MCF 10A (cell line): ENCODE results near the gene PMF1. TPM values are rescaled to one million over a fixed set of nuclear protein-coding genes. Genes with fewer than 3 reads are reported as not detected.

Experiments used
- BruUV-seq: library from RNA; stranded (reverse); fragments of 400-500 nt; replicated peaks from 2 replicates; lab custom pipeline; 2021; lab: Mats Ljungman, UMichigan
- CTCF ChIA-PET: fragments of 300-600 bp; sonication (Branson Sonifier 250); formaldehyde crosslinking; extraction: SDS; loops from one replicate; lab custom pipeline; 2021; ENCODE audit warnings: antibody characterized with exemption, inconsistent platforms; lab: Yijun Ruan, JAX
- POLR2A ChIA-PET: fragments of 300-600, 350-650 bp; sonication (Branson Sonifier 250); formaldehyde crosslinking; extraction: SDS; loops from one replicate; lab custom pipeline; 2020; ENCODE audit warnings: antibody characterized with exemption, inconsistent platforms; lab: Yijun Ruan, JAX
- DNase-seq: peaks from one replicate; pipeline ENCODE4 v3.0.0-alpha.2; 2018; ENCODE audit not compliant: unreplicated experiment
- H3K27ac Mint-ChIP-seq: one replicate; pipeline ENCODE4 v1.8.0; 2022; ENCODE audit warnings: mild to moderate bottlenecking, low read depth, mixed read lengths; ENCODE audit not compliant: unreplicated experiment
- H3K27me3 Mint-ChIP-seq: one replicate; pipeline ENCODE4 v1.8.0; 2022; ENCODE audit warnings: mixed read lengths; ENCODE audit not compliant: insufficient read depth, unreplicated experiment
- H3K36me3 Mint-ChIP-seq: one replicate; pipeline ENCODE4 v1.8.0; 2022; ENCODE audit warnings: mild to moderate bottlenecking, moderate library complexity, mixed read lengths; ENCODE audit not compliant: insufficient read depth, unreplicated experiment
- H3K4me1 Mint-ChIP-seq: one replicate; pipeline ENCODE4 v1.8.0; 2022; ENCODE audit warnings: mixed read lengths; ENCODE audit not compliant: insufficient read depth, unreplicated experiment
- H3K4me3 Mint-ChIP-seq: one replicate; pipeline ENCODE4 v1.8.0; 2022; ENCODE audit warnings: mild to moderate bottlenecking, moderate library complexity, mixed read lengths; ENCODE audit not compliant: unreplicated experiment
- H3K9me3 Mint-ChIP-seq: one replicate; pipeline ENCODE4 v1.8.0; 2022; ENCODE audit warnings: mixed read lengths; ENCODE audit not compliant: unreplicated experiment
- CTCF ChIP-seq: fragments of 200-600 bp; IDR thresholded peaks from one replicate; pipeline ENCODE4 v1.8.0; 2022; ENCODE audit warnings: antibody characterized with exemption, mild to moderate bottlenecking; ENCODE audit not compliant: unreplicated experiment
- intact Hi-C: fragments of 100-400 bp; cut with micrococcal nuclease; formaldehyde crosslinking; loops from 2 replicates; pipeline ENCODE4 v1.14.1; 2022
- total RNA-seq: library from RNA; stranded (reverse); gene quantifications from 2 replicates; pipeline ENCODE4 v1.2.3, GENCODE V29; 2022

The PMF1 gene
- total RNA-seq, 1 experiment from 2014 or later: 77.7 TPM

- Mint-ChIP-seq H3K9me3 (no peaks in the 10 kb centered on the region), H3K27me3 (no peaks in the 10 kb centered on the region), H3K27ac (no peak overlapping the region), H3K4me3 (no peak overlapping the region), H3K4me1 (peaks cover 16% of the 10 kb centered on the region), H3K36me3 (peaks cover 7% of the 10 kb centered on the region)
- intact Hi-C loops: no loop called here
- CTCF ChIA-PET: interaction anchor here (0.6 to 1.2 kb wide), 4 partner anchors 62 to 941 kb away, joined by 3 to 4 read pairs (median 3); no protein-coding TSS in a partner anchor
- POLR2A ChIA-PET: interaction anchor here (0.6 to 8.8 kb wide), 4 partner anchors 22 to 309 kb away, joined by 3 to 131 read pairs (median 3); partner anchors contain the start of genes MEF2D and PMF1
- no peak for DNase-seq
- no peak for TF ChIP-seq CTCF
- no TSS peak for BruUV-seq
Measured at GRCh38 chr1:156191292-156191964, 21.4 kb upstream of the PMF1 start.

GRCh38 chr1:156193208-156193487, 19.7 kb upstream of the PMF1 start:
- Mint-ChIP-seq H3K27ac (peak overlapping the region; percentile 90), H3K27me3 (no peaks in the 10 kb centered on the region), H3K9me3 (no peaks in the 10 kb centered on the region), H3K4me3 (peak overlapping the region; percentile 96), H3K4me1 (peaks cover 16% of the 10 kb centered on the region), H3K36me3 (peaks cover 7% of the 10 kb centered on the region)
- TF ChIP-seq CTCF: no peak
- DNase-seq: no peak
- intact Hi-C loops: no loop called here
- BruUV-seq: no TSS peak
- ChIA-PET CTCF (interaction anchor here (0.6 to 1.5 kb wide), 8 partner anchors 14 to 98 kb away, joined by 3 to 11 read pairs (median 4); no protein-coding TSS in a partner anchor), POLR2A (interaction anchor here (0.6 to 8.8 kb wide), 25 partner anchors 10 to 197 kb away, joined by 3 to 131 read pairs (median 4); partner anchors contain the start of genes LAMTOR2, PMF1, SMG5 and TMEM79)

GRCh38 chr1:156193488-156194299, 19.1 kb upstream of the PMF1 start, which contains the start of gene SLC25A44:
Gene SLC25A44 (plus strand): TSS chr1:156194104. CDS start chr1:156199848, 5,744 bp downstream.
- H3K4me1 Mint-ChIP-seq: peaks cover 16% of the 10 kb centered on the region
- intact Hi-C loops: no loop called here
- H3K9me3 Mint-ChIP-seq: no peaks in the 10 kb centered on the region
- BruUV-seq: TSS peak; percentile 88
- H3K36me3 Mint-ChIP-seq: peaks cover 7% of the 10 kb centered on the region
- H3K4me3 Mint-ChIP-seq: peak within 1 kb of the TSS; percentile 96
- CTCF ChIA-PET: interaction anchor here (0.6 to 1.7 kb wide), 15 partner anchors 13 to 389 kb away, joined by 3 to 11 read pairs (median 4); partner anchors contain the start of genes BGLAP, SMG5 and TMEM79
- TF ChIP-seq CTCF: peak; percentile 49
- H3K27ac Mint-ChIP-seq: peak within 1 kb of the TSS; percentile 90
- no peaks in the 10 kb centered on the region for H3K27me3 Mint-ChIP-seq
- POLR2A ChIA-PET: interaction anchor here (0.6 to 8.8 kb wide), 34 partner anchors 10 to 468 kb away, joined by 3 to 131 read pairs (median 4); partner anchors contain the start of genes GLMP, LAMTOR2, PMF1 and SMG5
- DNase-seq: peak; percentile 100

GRCh38 chr1:156194300-156194652, 18.5 kb upstream of the PMF1 start:
- no peak for DNase-seq
- peaks cover 8% of the 10 kb centered on the region for H3K36me3 Mint-ChIP-seq
- no peaks in the 10 kb centered on the region for H3K27me3 Mint-ChIP-seq
- ChIA-PET CTCF (interaction anchor here (0.8 to 1.7 kb wide), 11 partner anchors 11 to 99 kb away, joined by 3 to 11 read pairs (median 3); partner anchors contain the start of genes PMF1, SMG5 and TMEM79), POLR2A (interaction anchor here (0.5 to 8.8 kb wide), 17 partner anchors 11 to 479 kb away, joined by 3 to 131 read pairs (median 5); partner anchors contain the start of genes PMF1, SMG5 and TMEM79)
- peak overlapping the region; percentile 90 for H3K27ac Mint-ChIP-seq
- TSS peak; percentile 78 for BruUV-seq
- no peaks in the 10 kb centered on the region for H3K9me3 Mint-ChIP-seq
- H3K4me1 Mint-ChIP-seq: peaks cover 16% of the 10 kb centered on the region
- TF ChIP-seq CTCF: no peak
- peak overlapping the region; percentile 96 for H3K4me3 Mint-ChIP-seq
- intact Hi-C loops: no loop called here
